GM18858 (cell line): Measurements from ENCODE around the gene INHBC.
"Not testable (repeated sequence)": the region's sequence is repeated elsewhere in the genome, so short reads cannot be mapped to it uniquely, and the experiment has no call there.

ENCODE experiments used
- ATAC-seq: cut with Tn5 transposase; IDR thresholded peaks from one replicate; pipeline ENCODE4 v1.9.1; 2021; ENCODE audit not compliant: unreplicated experiment

The INHBC gene

GRCh38 chr12:57434517-57435223 is at the start of gene INHBC:
INHBC (plus strand) TSS chr12:57434784; CDS start chr12:57434887, 103 bp downstream.
- ATAC-seq: no peak

GRCh38 chr12:57385586-57385985 is 49.0 kb upstream of the INHBC start:
- no peak for ATAC-seq

- no peak for ATAC-seq
Measured at GRCh38 chr12:57386187-57386720, 48.3 kb upstream of the INHBC start.

GRCh38 chr12:57388425-57388824 is 46.2 kb upstream of the INHBC start:
- ATAC-seq: no peak

GRCh38 chr12:57389033-57389432 is 45.6 kb upstream of the INHBC start:
- ATAC-seq: no peak

GRCh38 chr12:57390174-57390573 is 44.4 kb upstream of the INHBC start:
- no peak for ATAC-seq

- ATAC-seq: no peak
Measured at GRCh38 chr12:57395121-57395520, 39.5 kb upstream of the INHBC start.

GRCh38 chr12:57397441-57397840 is 37.1 kb upstream of the INHBC start:
- no peak for ATAC-seq

- ATAC-seq: not testable (repeated sequence)
Measured at GRCh38 chr12:57399718-57400463, 34.7 kb upstream of the INHBC start.

GRCh38 chr12:57401165-57401564 is 33.4 kb upstream of the INHBC start:
- no peak for ATAC-seq

- ATAC-seq: not testable (repeated sequence)
Measured at GRCh38 chr12:57402156-57402555, 32.4 kb upstream of the INHBC start.

GRCh38 chr12:57404966-57405640 is 29.5 kb upstream of the INHBC start:
- ATAC-seq: no peak

GRCh38 chr12:57410534-57410933 is 24.1 kb upstream of the INHBC start:
- no peak for ATAC-seq

- not testable (repeated sequence) for ATAC-seq
Measured at GRCh38 chr12:57414160-57414559, 20.4 kb upstream of the INHBC start.

GRCh38 chr12:57415088-57415487 is 19.5 kb upstream of the INHBC start:
- no peak for ATAC-seq

GRCh38 chr12:57416039-57416996 is 18.3 kb upstream of the INHBC start:
- ATAC-seq: no peak

GRCh38 chr12:57418255-57418654 is 16.3 kb upstream of the INHBC start:
- no peak for ATAC-seq

- ATAC-seq: no peak
Measured at GRCh38 chr12:57419495-57419894, 15.1 kb upstream of the INHBC start.

- no peak for ATAC-seq
Measured at GRCh38 chr12:57420482-57420881, 14.1 kb upstream of the INHBC start.

GRCh38 chr12:57426948-57427347 is 7.6 kb upstream of the INHBC start:
- not testable (repeated sequence) for ATAC-seq
